GM19452 (cell line): ENCODE measurements around the gene MRPL53.

Source experiments
- ATAC-seq: cut with Tn5 transposase; IDR thresholded peaks from one replicate; pipeline ENCODE4 v1.9.1; 2021; ENCODE audit not compliant: unreplicated experiment

MRPL53 gene

DNA sequence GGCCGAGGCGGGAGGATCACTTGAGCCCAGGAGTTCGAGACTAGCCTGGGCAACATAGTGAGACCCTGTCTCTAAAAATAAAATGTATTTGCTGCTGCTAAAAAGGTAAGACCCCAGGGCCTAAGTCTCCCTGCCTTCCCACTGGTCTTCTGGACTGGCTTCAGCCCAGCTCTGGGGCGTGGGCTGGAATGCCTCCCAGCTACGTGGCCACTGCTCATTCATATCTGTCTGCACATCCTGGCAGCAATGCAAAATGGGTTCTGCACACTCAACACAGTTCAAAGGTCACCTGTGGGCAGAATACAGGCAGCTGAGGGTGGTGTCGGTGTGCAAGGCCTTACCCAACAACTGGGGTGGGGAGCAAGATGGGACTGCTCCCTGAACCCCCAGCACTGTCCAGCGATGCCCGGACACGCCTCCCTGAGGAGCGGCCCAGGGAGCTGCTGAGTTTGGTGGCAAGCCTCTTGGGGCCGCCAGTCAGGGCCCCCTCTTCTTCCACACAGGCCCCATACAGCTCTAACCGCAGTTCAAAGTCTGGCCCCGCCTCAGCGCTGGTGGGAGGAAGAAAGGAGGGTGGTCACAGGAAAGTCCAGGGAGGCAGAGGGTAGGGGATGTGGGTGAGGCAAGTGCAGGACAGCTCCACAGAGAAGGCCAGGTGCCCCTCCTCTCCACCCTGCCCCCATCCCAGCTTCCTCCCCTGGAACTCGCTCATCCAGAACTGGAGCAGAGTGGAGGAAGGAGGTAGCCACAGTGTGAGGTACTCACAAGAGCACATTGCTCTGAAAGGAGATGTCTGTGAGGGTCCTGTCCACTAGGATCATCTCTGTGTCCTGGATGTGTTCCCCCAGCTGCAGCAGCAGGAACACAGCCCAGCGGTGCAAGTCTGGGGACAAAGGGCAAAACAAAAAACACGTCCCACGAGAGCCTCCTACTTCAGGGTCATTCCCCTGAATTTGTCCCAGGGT is 42.7 kb downstream of the MRPL53 start:
- no peak for ATAC-seq

DNA sequence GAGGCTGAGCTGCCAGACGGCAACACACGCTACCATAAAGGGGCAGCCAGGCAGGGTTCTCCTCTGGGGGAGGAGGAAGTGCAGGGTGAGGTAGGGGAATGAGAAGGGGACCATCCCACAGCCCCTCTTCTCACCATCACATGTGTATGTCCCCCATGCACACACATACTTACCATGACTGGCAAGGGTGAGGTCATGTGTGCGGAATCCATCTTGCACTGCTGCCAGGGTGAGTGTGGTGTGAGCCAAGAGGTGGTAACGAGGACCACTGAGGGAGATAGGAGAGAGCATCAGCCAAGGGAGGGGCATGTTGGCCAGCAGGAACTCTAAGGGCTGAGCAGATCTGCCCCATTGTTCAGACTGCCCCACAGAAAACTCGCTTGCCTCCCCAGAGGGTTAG is 43.8 kb downstream of the MRPL53 start:
- ATAC-seq: no peak

DNA sequence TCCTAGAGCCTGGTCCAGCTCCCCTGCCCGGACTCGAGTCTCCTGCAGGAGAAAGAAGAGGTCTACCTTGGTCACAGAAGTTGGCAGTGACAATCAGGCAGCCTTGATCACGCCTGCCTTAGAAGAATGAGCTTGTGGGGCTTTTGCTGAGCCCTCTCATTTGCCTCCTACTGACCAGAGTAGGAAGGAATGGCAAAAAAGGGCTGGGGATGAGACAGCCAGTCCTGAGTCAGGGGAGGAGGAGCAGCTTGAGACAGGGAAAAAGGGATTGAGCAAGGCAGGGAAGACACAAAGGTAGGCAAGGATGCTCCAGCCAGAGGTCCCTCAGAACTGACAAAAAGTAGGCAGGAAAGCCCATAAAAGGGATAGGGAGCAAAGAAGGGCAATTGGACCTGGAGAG is 44.9 kb downstream of the MRPL53 start:
- ATAC-seq: no peak

DNA sequence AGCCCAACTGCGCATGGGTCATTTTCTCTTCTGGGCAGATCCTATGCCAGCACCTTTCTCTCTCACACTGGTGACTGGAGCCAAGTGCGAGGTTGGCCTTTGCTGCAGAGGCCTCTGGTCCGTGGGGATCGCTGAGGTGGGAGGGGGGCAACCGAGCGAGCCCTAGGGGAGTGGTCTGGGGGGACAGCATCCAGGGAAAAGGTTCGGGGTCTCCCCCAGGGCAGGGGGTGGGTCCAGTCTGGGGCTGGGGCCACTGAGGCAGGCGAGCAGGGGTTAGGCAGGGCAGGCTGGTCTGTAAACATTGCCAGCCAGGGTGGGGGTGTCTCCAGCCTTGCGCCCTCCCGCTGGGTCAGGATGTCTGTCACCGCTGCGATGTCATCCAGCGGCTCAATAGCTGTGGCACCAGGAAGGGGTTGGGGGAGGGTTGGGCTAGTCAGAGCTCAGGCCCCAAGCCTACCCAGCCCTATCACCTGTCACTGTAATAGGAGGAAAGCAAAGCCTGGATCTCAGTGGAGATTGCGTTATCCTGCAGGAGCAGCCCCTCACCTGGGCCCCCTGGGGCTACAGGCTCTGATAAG is 46.2 kb downstream of the MRPL53 start:
- ATAC-seq: no peak

DNA sequence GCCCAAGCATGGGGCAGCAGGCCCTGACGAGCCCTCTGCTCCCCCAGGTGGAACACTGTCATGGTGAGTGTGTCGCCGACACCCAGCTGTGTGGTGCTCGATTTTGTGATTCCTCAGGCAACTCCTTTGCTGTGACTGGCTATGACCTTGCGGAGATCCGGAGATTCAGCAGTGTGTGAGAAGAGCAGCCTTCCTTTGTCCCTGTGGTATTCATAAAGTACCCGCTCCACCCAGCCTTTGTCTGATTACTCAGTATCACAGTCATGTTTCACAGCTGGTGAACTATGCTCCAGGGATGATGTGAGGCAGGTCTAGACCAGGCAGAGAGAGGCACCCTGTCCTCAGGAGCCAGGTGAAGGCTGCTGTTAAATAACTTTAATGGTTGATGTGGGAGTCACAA is 47.0 kb downstream of the MRPL53 start:
- ATAC-seq: no peak

DNA sequence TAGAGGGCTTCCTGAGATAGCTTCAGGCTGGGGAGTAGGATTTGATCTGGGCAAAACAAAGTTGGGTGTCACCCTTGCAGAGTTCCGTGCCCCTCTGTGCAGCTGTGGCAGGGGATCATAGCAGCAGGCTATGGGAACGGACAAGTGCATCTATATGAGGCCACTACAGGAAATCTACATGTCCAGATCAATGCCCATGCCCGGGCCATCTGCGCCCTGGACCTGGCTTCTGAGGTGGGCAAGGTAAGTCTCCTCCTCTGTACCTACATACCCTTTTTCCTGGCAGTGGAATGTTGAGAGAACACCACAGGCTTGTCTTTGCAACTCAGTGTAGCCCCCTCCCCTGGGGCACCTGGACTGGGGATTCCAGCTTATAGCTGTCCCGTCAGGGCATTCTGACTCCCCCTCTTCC is 47.5 kb downstream of the MRPL53 start:
- ATAC-seq: no peak

DNA sequence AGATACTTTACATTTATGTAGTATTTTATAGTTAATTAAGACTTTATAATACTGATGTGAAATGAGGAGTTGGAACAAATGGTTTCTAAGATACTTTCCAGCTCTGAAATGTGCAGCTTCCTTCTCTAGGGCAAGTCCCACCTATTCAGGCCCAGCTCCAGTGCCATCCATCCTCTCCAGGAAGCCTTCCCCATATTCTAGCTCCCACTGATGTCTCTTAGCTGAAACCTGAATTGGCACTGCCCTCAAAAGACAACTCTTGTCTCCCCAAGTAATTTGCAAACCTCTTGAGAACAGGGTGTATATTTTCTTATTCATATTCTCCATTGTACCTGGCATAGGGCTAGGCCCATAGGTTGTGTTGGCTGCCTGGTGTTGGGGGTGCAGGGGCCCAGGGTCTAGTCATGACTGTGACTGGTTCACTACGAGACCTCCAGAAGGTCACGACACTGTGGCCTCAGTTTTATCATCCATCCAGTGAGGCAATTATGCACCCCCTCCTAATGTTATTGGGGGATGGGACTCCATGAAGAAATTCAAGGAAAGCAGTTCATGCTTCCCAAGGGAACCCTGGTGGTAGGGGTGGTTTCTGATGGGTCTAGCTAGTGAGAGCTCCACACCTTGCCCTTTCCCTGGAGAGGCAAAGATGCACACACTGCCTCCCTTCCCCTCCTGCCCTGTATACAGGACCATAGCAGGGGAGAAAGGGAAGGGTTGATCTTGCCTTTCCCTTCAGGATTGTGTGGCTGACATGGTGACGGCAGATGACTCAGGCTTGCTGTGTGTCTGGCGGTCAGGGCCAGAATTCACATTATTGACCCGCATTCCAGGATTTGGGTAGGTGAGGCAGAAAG is 48.1 kb downstream of the MRPL53 start:
- ATAC-seq: no peak

DNA sequence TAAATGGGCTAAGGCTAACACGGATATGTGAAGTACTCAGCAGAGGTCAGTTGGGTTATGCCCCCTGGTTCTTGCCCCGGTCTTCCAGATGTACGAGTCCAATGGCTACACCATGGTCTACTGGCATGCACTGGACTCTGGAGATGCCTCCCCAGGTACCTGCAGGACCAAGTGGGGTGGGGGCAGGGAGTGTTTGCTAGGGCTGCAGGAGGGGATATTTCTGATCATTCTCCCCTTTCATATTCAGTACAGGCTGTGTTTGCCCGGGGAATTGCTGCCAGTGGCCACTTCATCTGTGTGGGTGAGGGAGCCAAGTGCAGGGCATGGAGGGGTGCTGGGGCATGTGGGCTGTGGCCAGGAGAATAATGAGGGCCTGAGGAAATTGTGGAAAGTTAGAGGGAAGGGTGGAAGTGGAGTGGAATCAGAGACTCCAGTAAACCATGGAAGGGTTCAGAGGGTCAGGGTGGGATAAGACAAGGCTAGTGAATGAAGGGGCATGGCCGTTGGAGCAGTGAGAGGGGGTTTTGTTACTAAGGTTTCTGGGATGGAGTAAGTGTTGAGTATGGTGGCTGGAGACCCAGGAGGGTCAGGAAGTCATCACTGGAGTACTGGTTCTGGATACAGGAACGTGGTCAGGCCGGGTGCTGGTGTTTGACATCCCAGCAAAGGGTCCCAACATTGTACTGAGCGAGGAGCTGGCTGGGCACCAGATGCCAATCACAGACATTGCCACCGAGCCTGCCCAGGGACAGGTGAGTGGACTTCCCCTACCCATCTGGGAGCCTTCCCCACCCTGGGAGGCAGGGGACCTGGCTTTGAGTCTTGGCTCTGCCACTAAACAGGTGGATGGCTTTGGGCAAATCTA is 49.0 kb downstream of the MRPL53 start:
- ATAC-seq: no peak
